Prostate gland (tissue), 2 donors: ENCODE data around the gene GAB2. TPM values are rescaled to one million over a fixed set of nuclear protein-coding genes. Genes with fewer than 3 reads are reported as not detected.
"Not testable (repeated sequence)": the region's sequence is repeated elsewhere in the genome, so short reads cannot be mapped to it uniquely, and the experiment has no call there.

Experiments
- DNase-seq: peaks from one replicate; pipeline ENCODE4 v3.0.0-alpha.2; 2019; ENCODE audit warnings: low spot score
- H3K27ac ChIP-seq, 2 donors: fragments of 200-600 bp; sonication (generic); 2 replicates each; pipeline ENCODE4 v1.5.1; 2017 to 2019
- H3K27me3 ChIP-seq: fragments of 200-600 bp; sonication (generic); replicated peaks from 2 replicates; pipeline ENCODE4 v1.5.1; 2019; ENCODE audit not compliant: insufficient read depth
- H3K36me3 ChIP-seq, 2 donors: fragments of 200-600 bp; sonication (generic); 1 replicate in 1 of 2; 2 replicates in 1 of 2; pipeline versions ENCODE4 v1.5.1 to v1.8.1; 2017 to 2019
- H3K4me1 ChIP-seq: fragments of 200-600 bp; sonication (generic); replicated peaks from 2 replicates; pipeline ENCODE4 v1.5.1; 2019
- H3K4me3 ChIP-seq, 2 donors: fragments of 200-600 bp; sonication (generic); 2 replicates each; pipeline ENCODE4 v1.5.1; 2017 to 2019
- H3K9me3 ChIP-seq: fragments of 200-600 bp; sonication (generic); 2 replicates; pipeline ENCODE4 v1.5.1; 2017
- POLR2A ChIP-seq: fragments of 450-650 bp; IDR thresholded peaks from one replicate; pipeline ENCODE4 v1.6.1; 2016; ENCODE audit warnings: antibody characterized with exemption, mild to moderate bottlenecking
- POLR2AphosphoS5 ChIP-seq: sonication (generic); formaldehyde crosslinking; IDR thresholded peaks from one replicate; pipeline ENCODE4 v1.6.1; 2017; ENCODE audit warnings: antibody characterized with exemption
- WGBS: methylation state at CpG from one replicate; pipeline ENCODE4 v1.1.5; 2018; 5-methylcytosine and 5-hydroxymethylcytosine counted together
- intact Hi-C: fragments of 100-400 bp; cut with DNase I; formaldehyde crosslinking; loops from one replicate; pipeline ENCODE4 v1.14.2; 2022
- total RNA-seq, 2 donors: library from RNA; depleted of rRNA; stranded (reverse); fragments of >200 nt; gene quantifications; one replicate each; pipeline ENCODE4 v1.1.0, GENCODE V29; 2016
- TF ChIP-seq, protein P1 (sequence below), 4 experiments: fragments of 200-600 bp in 2 of 4; fragments of 450-650 bp in 2 of 4; sonication (generic) in 2 of 4; IDR thresholded peaks; 1 replicate in 3 of 4; 2 replicates in 1 of 4; pipeline ENCODE4 v1.5.1; 2016 to 2019; ENCODE audit warnings: antibody characterized with exemption in 4 of 4, mild to moderate bottlenecking in 2 of 4, moderate library complexity in 2 of 4

GAB2 gene
- total RNA-seq, 2 donors from 2014 or later = 7.4 to 12.8 TPM

GRCh38 chr11:78179459-78180071 lies 238.1 kb downstream of the GAB2 start:
- no peaks in the 10 kb centered on the region for H3K9me3 ChIP-seq
- 90% methylated on average over 7 of the region's 7 CpGs for WGBS

GRCh38 chr11:78177216-78177615 lies 240.4 kb downstream of the GAB2 start:
- no peaks in the 10 kb centered on the region for H3K4me1 ChIP-seq
- TF ChIP-seq POLR2AphosphoS5 (no peak), POLR2A (no peak)
- TF ChIP-seq, protein P1, sequence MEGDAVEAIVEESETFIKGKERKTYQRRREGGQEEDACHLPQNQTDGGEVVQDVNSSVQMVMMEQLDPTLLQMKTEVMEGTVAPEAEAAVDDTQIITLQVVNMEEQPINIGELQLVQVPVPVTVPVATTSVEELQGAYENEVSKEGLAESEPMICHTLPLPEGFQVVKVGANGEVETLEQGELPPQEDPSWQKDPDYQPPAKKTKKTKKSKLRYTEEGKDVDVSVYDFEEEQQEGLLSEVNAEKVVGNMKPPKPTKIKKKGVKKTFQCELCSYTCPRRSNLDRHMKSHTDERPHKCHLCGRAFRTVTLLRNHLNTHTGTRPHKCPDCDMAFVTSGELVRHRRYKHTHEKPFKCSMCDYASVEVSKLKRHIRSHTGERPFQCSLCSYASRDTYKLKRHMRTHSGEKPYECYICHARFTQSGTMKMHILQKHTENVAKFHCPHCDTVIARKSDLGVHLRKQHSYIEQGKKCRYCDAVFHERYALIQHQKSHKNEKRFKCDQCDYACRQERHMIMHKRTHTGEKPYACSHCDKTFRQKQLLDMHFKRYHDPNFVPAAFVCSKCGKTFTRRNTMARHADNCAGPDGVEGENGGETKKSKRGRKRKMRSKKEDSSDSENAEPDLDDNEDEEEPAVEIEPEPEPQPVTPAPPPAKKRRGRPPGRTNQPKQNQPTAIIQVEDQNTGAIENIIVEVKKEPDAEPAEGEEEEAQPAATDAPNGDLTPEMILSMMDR (IDR thresholded peaks at IDR 0.05) = no peak
- H3K27ac ChIP-seq = no peak overlapping the region
- 91% methylated on average over 7 of the region's 7 CpGs for WGBS
- no peak for DNase-seq
- no peaks in the 10 kb centered on the region for H3K27me3 ChIP-seq
- H3K4me3 ChIP-seq = no peak overlapping the region
- H3K9me3 ChIP-seq = no peaks in the 10 kb centered on the region
- intact Hi-C loops = no loop called here
- no peaks in the 10 kb centered on the region for H3K36me3 ChIP-seq

More at GRCh38 chr11:78179459-78180071, 238.1 kb downstream of the GAB2 start:
- Histone ChIP-seq H3K27me3 (no peaks in the 10 kb centered on the region), H3K4me1 (no peaks in the 10 kb centered on the region), H3K4me3 (no peak overlapping the region), H3K27ac (no peak overlapping the region), H3K36me3 (no peaks in the 10 kb centered on the region)
- DNase-seq = no peak
- intact Hi-C loops = no loop called here
- TF ChIP-seq, protein P1 (IDR thresholded peaks at IDR 0.05) = no peak
- TF ChIP-seq POLR2AphosphoS5 (no peak), POLR2A (no peak)

DNA sequence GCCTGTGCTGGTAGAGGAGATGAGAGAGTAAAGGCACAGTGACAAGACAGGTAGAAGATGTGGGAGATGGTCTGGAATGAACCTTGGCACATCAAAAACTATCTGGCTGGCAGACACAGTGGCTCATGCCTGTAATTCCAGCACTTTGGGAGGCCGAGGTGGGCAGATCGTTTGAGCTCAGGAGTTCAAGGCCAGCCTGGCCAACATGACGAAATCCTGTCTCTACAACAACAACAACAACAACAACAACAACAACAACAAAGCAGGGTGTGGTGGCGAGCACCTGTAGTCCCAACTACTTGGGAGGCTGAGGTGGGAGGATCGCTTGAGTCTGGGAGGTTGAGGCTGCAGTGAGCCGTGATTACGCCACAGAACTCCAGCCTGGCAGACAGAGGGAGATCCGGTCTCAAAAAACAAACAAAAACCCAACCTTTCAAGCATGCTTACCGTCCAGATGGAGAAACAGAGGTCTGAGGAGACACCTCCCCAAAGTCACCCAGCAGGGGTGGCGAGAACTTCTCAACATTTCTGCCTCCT lies 240.9 kb downstream of the GAB2 start:
- H3K27me3 ChIP-seq = no peaks in the 10 kb centered on the region
- intact Hi-C loops = no loop called here
- no peak overlapping the region for H3K27ac ChIP-seq
- H3K36me3 ChIP-seq = no peaks in the 10 kb centered on the region
- H3K4me1 ChIP-seq = no peaks in the 10 kb centered on the region
- DNase-seq = no peak
- no peak overlapping the region for H3K4me3 ChIP-seq
- no peaks in the 10 kb centered on the region for H3K9me3 ChIP-seq
- TF ChIP-seq, protein P1 (IDR thresholded peaks at IDR 0.05) = no peak
- TF ChIP-seq POLR2A (no peak), POLR2AphosphoS5 (no peak)
- 91% methylated on average over 10 of the region's 10 CpGs for WGBS

- H3K4me1 ChIP-seq, intact Hi-C loops, H3K9me3 ChIP-seq, H3K4me3 ChIP-seq, DNase-seq, H3K36me3 ChIP-seq, H3K27ac ChIP-seq, H3K27me3 ChIP-seq: not testable (repeated sequence)
- WGBS = 100% methylated on average over 3 of the region's 3 CpGs
Observed at GRCh38 chr11:78175862-78176261, 241.8 kb downstream of the GAB2 start.

DNA sequence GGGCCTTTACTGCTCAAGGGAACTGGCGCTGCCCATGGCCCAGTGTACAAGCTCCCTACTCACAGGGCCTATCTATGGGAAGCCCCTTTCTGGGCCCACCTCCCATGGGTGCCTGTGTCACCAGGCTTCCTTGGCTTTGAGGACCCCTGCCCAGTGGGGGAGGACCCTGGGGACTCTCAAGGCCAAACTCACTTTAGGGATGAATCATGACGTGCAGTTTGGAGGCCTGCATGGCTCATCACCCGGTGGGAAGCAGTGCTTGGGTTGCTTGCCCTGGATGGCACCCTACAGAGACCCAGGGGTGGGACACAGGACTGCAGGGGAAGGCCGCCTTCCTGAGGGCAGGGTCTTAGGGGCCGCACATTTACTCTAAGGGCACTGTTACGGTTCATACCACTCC lies 245.7 kb downstream of the GAB2 start:
- WGBS = 91% methylated on average over 6 of the region's 6 CpGs
- Histone ChIP-seq H3K4me3 (no peak overlapping the region), H3K27ac (no peak overlapping the region), H3K9me3 (no peaks in the 10 kb centered on the region), H3K4me1 (no peaks in the 10 kb centered on the region), H3K36me3 (no peaks in the 10 kb centered on the region), H3K27me3 (no peaks in the 10 kb centered on the region)
- TF ChIP-seq, protein P1 (IDR thresholded peaks at IDR 0.05) = no peak
- no peak for TF ChIP-seq POLR2AphosphoS5
- no peak for TF ChIP-seq POLR2A
- intact Hi-C loops = no loop called here
- no peak for DNase-seq
